Activated T-cell treated with anti-CD3 and anti-CD28 coated beads for 1 hour (primary cell): ENCODE measurements around the gene EXOSC10.
"Not testable (repeated sequence)": the region's sequence is repeated elsewhere in the genome, so short reads cannot be mapped to it uniquely, and the experiment has no call there.

ENCODE experiments used
- DNase-seq: peaks from one replicate; pipeline ENCODE4 v3.0.0-alpha.2; 2020; ENCODE audit warnings: low read depth

The EXOSC10 gene

GRCh38 chr1:11044086-11044848, 55.4 kb downstream of the EXOSC10 start:
- DNase-seq, result no peak

- DNase-seq, result no peak
Observed at GRCh38 chr1:11042995-11043874, 56.4 kb downstream of the EXOSC10 start.

- no peak for DNase-seq
Observed at GRCh38 chr1:11042065-11042464, 57.6 kb downstream of the EXOSC10 start.

- DNase-seq, result no peak
Observed at GRCh38 chr1:11041048-11041447, 58.6 kb downstream of the EXOSC10 start.

- not testable (repeated sequence) for DNase-seq
Observed at GRCh38 chr1:11040105-11040429, 59.6 kb downstream of the EXOSC10 start.

- DNase-seq, result no peak
Observed at GRCh38 chr1:11039351-11040104, 60.1 kb downstream of the EXOSC10 start.

GRCh38 chr1:11037740-11038182, 61.9 kb downstream of the EXOSC10 start:
- DNase-seq, result peak; percentile 91

- DNase-seq, result not testable (repeated sequence)
Observed at GRCh38 chr1:11037019-11037739, 62.5 kb downstream of the EXOSC10 start.

- no peak for DNase-seq
Observed at GRCh38 chr1:11031624-11032262, 67.9 kb downstream of the EXOSC10 start.

- DNase-seq, result no peak
Observed at GRCh38 chr1:11030865-11031264, 68.8 kb downstream of the EXOSC10 start.

GRCh38 chr1:11028018-11028417, 71.7 kb downstream of the EXOSC10 start:
- DNase-seq, result no peak

GRCh38 chr1:11027316-11027715, 72.4 kb downstream of the EXOSC10 start:
- no peak for DNase-seq

- no peak for DNase-seq
Observed at GRCh38 chr1:11026903-11027302, 72.8 kb downstream of the EXOSC10 start.

- DNase-seq, result no peak
Observed at GRCh38 chr1:11026052-11026451, 73.6 kb downstream of the EXOSC10 start.

GRCh38 chr1:11025618-11026017, 74.1 kb downstream of the EXOSC10 start:
- no peak for DNase-seq

GRCh38 chr1:11024874-11025203, 74.8 kb downstream of the EXOSC10 start:
- no peak for DNase-seq

GRCh38 chr1:11024154-11024873, 75.4 kb downstream of the EXOSC10 start:
- DNase-seq, result no peak

- DNase-seq, result no peak
Observed at GRCh38 chr1:11023201-11023600, 76.5 kb downstream of the EXOSC10 start.

- no peak for DNase-seq
Observed at GRCh38 chr1:11019971-11020370, 79.7 kb downstream of the EXOSC10 start.

- not testable (repeated sequence) for DNase-seq
Observed at GRCh38 chr1:11019358-11019757, 80.3 kb downstream of the EXOSC10 start.
